Lung (tissue), 12 donors: ENCODE results near the gene COL6A1. TPM values are rescaled to one million over a fixed set of nuclear protein-coding genes. Genes with fewer than 3 reads are reported as not detected.

Experiments
- ATAC-seq: fragments of 200-7000 bp; cut with Tn5 transposase; one replicate; pipeline ENCODE4 v1.9.1; 2020; ENCODE audit warnings: moderate number of reproducible peaks; ENCODE audit not compliant: insufficient read depth, low FRiP score
- DNase-seq, 3 donors: peaks; one replicate each; pipeline ENCODE4 v3.0.0-alpha.2; 2013 to 2017
- H3K27ac ChIP-seq, 2 donors: one replicate each; pipeline ENCODE4 v1.5.1; 2013; ENCODE audit warnings: mild to moderate bottlenecking in 2 of 2, moderate library complexity in 2 of 2, control low read depth in 1 of 2, inconsistent platforms in 1 of 2, low read depth in 1 of 2, low read length in 1 of 2
- H3K27me3 ChIP-seq, 3 donors: one replicate each; pipeline ENCODE4 v1.5.1; 2013; ENCODE audit warnings: low read length in 2 of 3; ENCODE audit not compliant: control insufficient read depth in 3 of 3, insufficient read depth in 3 of 3
- H3K36me3 ChIP-seq, 4 donors: one replicate each; pipeline ENCODE4 v1.5.1; 2013; ENCODE audit warnings: low read length in 4 of 4, mild to moderate bottlenecking in 1 of 4, moderate library complexity in 1 of 4; ENCODE audit not compliant: control insufficient read depth in 4 of 4, insufficient read depth in 4 of 4
- H3K4me1 ChIP-seq, 5 donors: one replicate each; pipeline ENCODE4 v1.5.1; 2013; ENCODE audit warnings: low read length in 5 of 5, mild to moderate bottlenecking in 2 of 5, moderate library complexity in 1 of 5; ENCODE audit not compliant: control insufficient read depth in 5 of 5, insufficient read depth in 5 of 5
- H3K4me3 ChIP-seq: one replicate; pipeline ENCODE4 v1.5.1; 2013; ENCODE audit warnings: mild to moderate bottlenecking, control low read depth, moderate library complexity
- H3K9ac ChIP-seq, 2 donors: one replicate each; pipeline ENCODE4 v1.5.1; 2013; ENCODE audit warnings: low read length in 2 of 2, control low read depth in 1 of 2; ENCODE audit not compliant: insufficient read depth in 1 of 2
- H3K9me3 ChIP-seq, 4 donors: one replicate each; pipeline ENCODE4 v1.5.1; 2013; ENCODE audit warnings: low read length in 3 of 4, mild to moderate bottlenecking in 1 of 4, moderate library complexity in 1 of 4; ENCODE audit not compliant: control insufficient read depth in 4 of 4, insufficient read depth in 3 of 4
- CTCF ChIP-seq: IDR thresholded peaks from 2 replicates; pipeline ENCODE4 v1.5.1; 2012; ENCODE audit warnings: mild to moderate bottlenecking; ENCODE audit errors: control extremely low read depth, extremely low read depth
- WGBS, 2 donors: extraction: QIAGEN DNeasy Blood & Tissue Kit; methylation state at CpG; one replicate each; pipeline ENCODE4 v1.1.7; 2013; 5-methylcytosine and 5-hydroxymethylcytosine counted together
- polyA plus RNA-seq, 2 donors: library from polyadenylated mRNA; stranded (reverse); fragments of 200-250 nt; gene quantifications; one replicate each; pipeline ENCODE4 v1.2.1, GENCODE V29; 2013
- total RNA-seq, 2 donors: library from RNA; depleted of rRNA in 1 of 2; stranded (reverse); fragments of >200 nt in 1 of 2; gene quantifications; one replicate each; pipeline ENCODE4 v1.2.1, GENCODE V29; 2014 to 2021
- donor health status: control.
- donor health status: control.
- donor health status: Bipolar disorder and iron deficiency.
- donor health status: healthy.
- donor health status: DM: yes; HTN: yes; CAD: no.

Gene COL6A1
- total and polyA plus RNA-seq, 4 donors = 107 to 399 (median 172) TPM

GRCh38 chr21:45970674-45971615 is 10.6 kb upstream of the COL6A1 start:
- H3K27me3 ChIP-seq = peaks cover 0 to 5% (median 0%) of the 10 kb centered on the region in 3 donors
- no peak overlapping the region for H3K4me3 ChIP-seq
- no peaks in the 10 kb centered on the region for H3K36me3 ChIP-seq
- DNase-seq (peak; percentile 74 to 76 (median 75)), ATAC-seq (no peak)
- WGBS, 2 donors = 37 to 48% methylated on average over 23 to 25 of the region's 25 CpGs
- no peaks in the 10 kb centered on the region for H3K9me3 ChIP-seq
- H3K27ac ChIP-seq = peak overlapping the region in 1 of 2 donors; percentile 81
- TF ChIP-seq CTCF = peak; percentile 57
- H3K9ac ChIP-seq = no peak overlapping the region
- peaks cover 0 to 52% (median 5%) of the 10 kb centered on the region in 5 donors for H3K4me1 ChIP-seq

GRCh38 chr21:45971616-45972352 is 9.8 kb upstream of the COL6A1 start:
- H3K36me3 ChIP-seq = no peaks in the 10 kb centered on the region
- whole genome bisulfite sequencing, 2 donors = 69 to 70% methylated on average over 20 of the region's 20 CpGs
- peaks cover 0 to 52% (median 5%) of the 10 kb centered on the region in 5 donors for H3K4me1 ChIP-seq
- TF ChIP-seq CTCF = no peak
- DNase-seq (peak; percentile 92 to 95 (median 94)), ATAC-seq (peak; percentile 10)
- H3K9ac ChIP-seq = no peak overlapping the region
- H3K9me3 ChIP-seq = no peaks in the 10 kb centered on the region
- no peak overlapping the region for H3K4me3 ChIP-seq
- peak overlapping the region; percentile 81 to 83 for H3K27ac ChIP-seq
- H3K27me3 ChIP-seq = peaks cover 0 to 8% (median 0%) of the 10 kb centered on the region in 3 donors

GRCh38 chr21:45972353-45972715 is 9.2 kb upstream of the COL6A1 start:
- H3K27me3 ChIP-seq = peaks cover 0 to 10% (median 0%) of the 10 kb centered on the region in 3 donors
- H3K9ac ChIP-seq = no peak overlapping the region
- DNase-seq (peak; percentile 56 to 64 (median 57)), ATAC-seq (no peak)
- H3K9me3 ChIP-seq = no peaks in the 10 kb centered on the region
- H3K4me3 ChIP-seq = no peak overlapping the region
- 39 to 47% methylated on average over 19 of the region's 19 CpGs for WGBS, 2 donors
- no peaks in the 10 kb centered on the region for H3K36me3 ChIP-seq
- peaks cover 0 to 54% (median 5%) of the 10 kb centered on the region in 5 donors for H3K4me1 ChIP-seq
- no peak for TF ChIP-seq CTCF
- peak overlapping the region; percentile 60 to 83 for H3K27ac ChIP-seq
